Common myeloid progenitor, CD34-positive (primary cell): ENCODE results near the gene LGR6.

Experiments used
- CTCF ChIA-PET: fragments of 350-600 bp; sonication (Branson Sonifier 250); formaldehyde crosslinking; loops from one replicate; lab custom pipeline; 2021; ENCODE audit warnings: antibody characterized with exemption; lab: Charles Lee
- POLR2A ChIA-PET: fragments of 350-600 bp; sonication (Branson Sonifier 250); formaldehyde crosslinking; loops from one replicate; lab custom pipeline; 2021; ENCODE audit warnings: antibody characterized with exemption; lab: Charles Lee
- DNase-seq, 3 donors: peaks; one replicate each; pipeline versions ENCODE4 v3.0.0 to v3.0.0-alpha.2; 2013
- H3K27ac ChIP-seq, 2 experiments: 1 replicate in 1 of 2; 2 replicates in 1 of 2; pipeline ENCODE4 v1.7.0; 2013; ENCODE audit warnings: inconsistent platforms in 2 of 2, low read length in 2 of 2, mild to moderate bottlenecking in 2 of 2, low read depth in 1 of 2, moderate library complexity in 1 of 2; ENCODE audit not compliant: severe bottlenecking in 2 of 2, insufficient read depth in 1 of 2, poor library complexity in 1 of 2
- H3K27me3 ChIP-seq, 5 experiments: replicated peaks in 2 of 5; 1 replicate in 3 of 5; 2 replicates in 2 of 5; pipeline versions ENCODE4 v1.6.1 to v1.7.0; 2013; ENCODE audit warnings: low read length in 4 of 5, mild to moderate bottlenecking in 2 of 5, moderate library complexity in 2 of 5, inconsistent platforms in 1 of 5; ENCODE audit not compliant: insufficient read depth in 5 of 5, control insufficient read depth in 4 of 5
- H3K36me3 ChIP-seq, 4 experiments: 1 replicate in 2 of 4; 2 replicates in 2 of 4; pipeline versions ENCODE4 v1.6.1 to v1.7.0; 2013; ENCODE audit warnings: low read length in 3 of 4, control low read depth in 1 of 4, mild to moderate bottlenecking in 1 of 4; ENCODE audit not compliant: control insufficient read depth in 4 of 4, insufficient read depth in 4 of 4
- H3K4me1 ChIP-seq, 4 experiments: 1 replicate in 3 of 4; 2 replicates in 1 of 4; pipeline versions ENCODE4 v1.6.1 to v1.7.1; 2013; ENCODE audit warnings: low read length in 3 of 4, mild to moderate bottlenecking in 3 of 4, control low read depth in 1 of 4, inconsistent platforms in 1 of 4, moderate library complexity in 1 of 4; ENCODE audit not compliant: control insufficient read depth in 4 of 4, insufficient read depth in 4 of 4; ENCODE audit errors: control extremely low read depth in 1 of 4
- H3K4me3 ChIP-seq, 7 experiments: 1 replicate in 4 of 7; 2 replicates in 3 of 7; pipeline versions ENCODE4 v1.5.1 to v1.7.0; 2013; ENCODE audit warnings: mild to moderate bottlenecking in 7 of 7, low read length in 6 of 7, moderate library complexity in 6 of 7, inconsistent platforms in 2 of 7, low read depth in 2 of 7, control low read depth in 1 of 7; ENCODE audit not compliant: insufficient read depth in 4 of 7, control insufficient read depth in 1 of 7; ENCODE audit errors: extremely low read depth in 1 of 7
- H3K9me3 ChIP-seq, 5 experiments: 1 replicate in 4 of 5; 2 replicates in 1 of 5; pipeline versions ENCODE4 v1.6.1 to v1.7.1; 2013; ENCODE audit warnings: low read length in 4 of 5, mild to moderate bottlenecking in 2 of 5, inconsistent platforms in 1 of 5, low read depth in 1 of 5, moderate library complexity in 1 of 5; ENCODE audit not compliant: control insufficient read depth in 4 of 5, insufficient read depth in 2 of 5; ENCODE audit errors: control extremely low read depth in 1 of 5
- WGBS: methylation state at CpG from one replicate; pipeline ENCODE4 v1.1.5; 2013; ENCODE audit not compliant: insufficient coverage; 5-methylcytosine and 5-hydroxymethylcytosine counted together

LGR6 gene

GRCh38 chr1:202230939-202231645 lies 37.5 kb downstream of the LGR6 start:
- H3K27me3 ChIP-seq, result peaks cover 0 to 10% (median 0%) of the 10 kb centered on the region in 5 experiments
- H3K27ac ChIP-seq, result no peak overlapping the region
- H3K9me3 ChIP-seq, result no peaks in the 10 kb centered on the region
- H3K4me1 ChIP-seq, result no peaks in the 10 kb centered on the region
- ChIA-PET POLR2A (no interaction called here), CTCF (interaction anchor here (1.0 to 1.4 kb wide), 5 partner anchors 19 to 83 kb away, joined by 3 to 5 read pairs (median 3); partner anchors contain the start of gene PTPN7)
- H3K4me3 ChIP-seq, result no peak overlapping the region
- no peaks in the 10 kb centered on the region for H3K36me3 ChIP-seq
- no peak for DNase-seq
- WGBS, result 87% methylated on average over 7 of the region's 8 CpGs

- H3K27me3 ChIP-seq, result peaks cover 0 to 11% (median 0%) of the 10 kb centered on the region in 5 experiments
- ChIA-PET POLR2A (no interaction called here), CTCF (interaction anchor here (1.0 to 1.7 kb wide), 3 partner anchors 34 to 81 kb away, joined by 4 to 5 read pairs (median 4); no protein-coding TSS in a partner anchor)
- no peak overlapping the region for H3K27ac ChIP-seq
- no peak for DNase-seq
- H3K9me3 ChIP-seq, result no peaks in the 10 kb centered on the region
- 100% methylated on average over 4 of the region's 4 CpGs for WGBS
- H3K4me1 ChIP-seq, result no peaks in the 10 kb centered on the region
- no peak overlapping the region for H3K4me3 ChIP-seq
- no peaks in the 10 kb centered on the region for H3K36me3 ChIP-seq
These were observed 39.6 kb downstream of the LGR6 start for GRCh38 chr1:202233171-202233570.

- Histone ChIP-seq H3K4me3 (no peak overlapping the region), H3K9me3 (no peaks in the 10 kb centered on the region), H3K27ac (no peak overlapping the region), H3K36me3 (no peaks in the 10 kb centered on the region), H3K27me3 (peaks cover 0 to 13% (median 0%) of the 10 kb centered on the region in 5 experiments), H3K4me1 (no peaks in the 10 kb centered on the region)
- CTCF ChIA-PET, result interaction anchor here (0.9 to 1.7 kb wide), 3 partner anchors 34 to 57 kb away, joined by 3 to 5 read pairs (median 4); no protein-coding TSS in a partner anchor
- no peak for DNase-seq
- POLR2A ChIA-PET, result interaction anchor here (0.5 kb wide), 1 partner anchor 51 kb away, joined by 3 read pairs; no protein-coding TSS in a partner anchor
- WGBS, result no CpG with 5 or more reads among the region's 2 CpGs
These were observed 40.2 kb downstream of the LGR6 start for GRCh38 chr1:202233804-202234203.

GRCh38 chr1:202234331-202235002 lies 40.9 kb downstream of the LGR6 start:
- Histone ChIP-seq H3K27ac (no peak overlapping the region), H3K4me3 (no peak overlapping the region), H3K4me1 (no peaks in the 10 kb centered on the region), H3K36me3 (no peaks in the 10 kb centered on the region), H3K9me3 (no peaks in the 10 kb centered on the region), H3K27me3 (peaks cover 0 to 13% (median 0%) of the 10 kb centered on the region in 5 experiments)
- ChIA-PET POLR2A (interaction anchor here (0.5 kb wide), 1 partner anchor 52 kb away, joined by 3 read pairs; no protein-coding TSS in a partner anchor), CTCF (interaction anchor here (0.6 to 1.7 kb wide), 9 partner anchors 9 to 56 kb away, joined by 3 to 6 read pairs (median 4); no protein-coding TSS in a partner anchor)
- 93% methylated on average over 3 of the region's 3 CpGs for WGBS
- DNase-seq, result peak in 1 of 3 donors; percentile 42

- no peak overlapping the region for H3K27ac ChIP-seq
- CTCF ChIA-PET, result interaction anchor here (0.6 to 1.7 kb wide), 10 partner anchors 9 to 56 kb away, joined by 3 to 6 read pairs (median 4); no protein-coding TSS in a partner anchor
- no peak for DNase-seq
- no peak overlapping the region for H3K4me3 ChIP-seq
- no peaks in the 10 kb centered on the region for H3K4me1 ChIP-seq
- no peaks in the 10 kb centered on the region for H3K36me3 ChIP-seq
- H3K9me3 ChIP-seq, result no peaks in the 10 kb centered on the region
- WGBS, result 92% methylated on average over 7 of the region's 7 CpGs
- H3K27me3 ChIP-seq, result peaks cover 0 to 13% (median 0%) of the 10 kb centered on the region in 5 experiments
- POLR2A ChIA-PET, result no interaction called here
These were observed 41.5 kb downstream of the LGR6 start for GRCh38 chr1:202235003-202235660.

GRCh38 chr1:202235856-202236837 lies 42.5 kb downstream of the LGR6 start:
- peak; percentile 75 to 80 (median 76) for DNase-seq
- Histone ChIP-seq H3K36me3 (no peaks in the 10 kb centered on the region), H3K27ac (no peak overlapping the region), H3K9me3 (no peaks in the 10 kb centered on the region), H3K27me3 (peaks cover 0 to 11% (median 0%) of the 10 kb centered on the region in 5 experiments), H3K4me3 (no peak overlapping the region), H3K4me1 (peaks cover 0 to 7% (median 5%) of the 10 kb centered on the region in 4 experiments)
- ChIA-PET POLR2A (no interaction called here), CTCF (interaction anchor here (0.7 to 2.8 kb wide), 18 partner anchors 10 to 81 kb away, joined by 3 to 14 read pairs (median 3); no protein-coding TSS in a partner anchor)
- 78% methylated on average over 16 of the region's 19 CpGs for WGBS
